GM21381 (cell line): ENCODE results near the gene POU2AF1.
"Not testable (repeated sequence)": the region's sequence is repeated elsewhere in the genome, so short reads cannot be mapped to it uniquely, and the experiment has no call there.

ENCODE experiments used
- ATAC-seq: cut with Tn5 transposase; IDR thresholded peaks from one replicate; pipeline ENCODE4 v1.9.1; 2021; ENCODE audit warnings: mild to moderate bottlenecking, moderate library complexity; ENCODE audit not compliant: unreplicated experiment

POU2AF1 gene

DNA sequence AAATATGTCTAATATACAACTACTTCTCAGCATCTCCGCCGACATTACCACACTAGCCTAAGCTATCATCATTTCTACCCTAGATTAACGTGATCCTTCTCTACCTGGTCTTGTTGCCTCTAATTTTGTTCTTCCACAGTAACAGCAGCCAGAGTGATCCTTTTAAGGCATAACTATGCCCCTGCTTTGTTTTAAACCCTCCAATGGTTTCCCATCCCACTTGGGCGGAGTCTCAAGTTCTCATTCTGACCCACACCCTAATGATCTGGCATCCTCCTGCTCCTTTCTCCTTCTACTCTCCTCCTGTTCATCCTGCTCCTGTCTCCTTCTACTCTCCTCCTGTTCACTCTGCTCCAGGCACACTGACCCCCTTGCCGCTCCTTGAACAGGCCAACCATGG is 31.9 kb upstream of the POU2AF1 start:
- no peak for ATAC-seq

DNA sequence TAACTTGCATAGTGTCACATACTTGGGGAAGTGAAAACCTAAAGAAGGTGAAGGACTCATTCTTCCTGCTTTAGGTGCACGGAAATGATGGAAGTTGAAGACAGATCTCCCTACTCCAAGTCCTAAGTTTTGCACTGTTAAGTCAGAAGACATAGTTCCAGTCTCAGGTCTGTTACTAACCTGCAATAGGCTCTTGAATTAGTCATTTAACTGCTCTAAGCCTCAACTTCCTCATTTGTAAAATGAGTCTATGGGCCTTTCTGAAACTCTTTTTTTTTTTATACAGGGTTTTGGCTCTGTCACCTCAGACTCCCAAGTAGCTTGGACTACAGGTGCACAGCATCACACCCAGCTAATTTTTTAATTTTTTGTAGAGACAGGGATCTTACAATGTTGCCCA is 30.8 kb upstream of the POU2AF1 start:
- peak; percentile 67 for ATAC-seq

DNA sequence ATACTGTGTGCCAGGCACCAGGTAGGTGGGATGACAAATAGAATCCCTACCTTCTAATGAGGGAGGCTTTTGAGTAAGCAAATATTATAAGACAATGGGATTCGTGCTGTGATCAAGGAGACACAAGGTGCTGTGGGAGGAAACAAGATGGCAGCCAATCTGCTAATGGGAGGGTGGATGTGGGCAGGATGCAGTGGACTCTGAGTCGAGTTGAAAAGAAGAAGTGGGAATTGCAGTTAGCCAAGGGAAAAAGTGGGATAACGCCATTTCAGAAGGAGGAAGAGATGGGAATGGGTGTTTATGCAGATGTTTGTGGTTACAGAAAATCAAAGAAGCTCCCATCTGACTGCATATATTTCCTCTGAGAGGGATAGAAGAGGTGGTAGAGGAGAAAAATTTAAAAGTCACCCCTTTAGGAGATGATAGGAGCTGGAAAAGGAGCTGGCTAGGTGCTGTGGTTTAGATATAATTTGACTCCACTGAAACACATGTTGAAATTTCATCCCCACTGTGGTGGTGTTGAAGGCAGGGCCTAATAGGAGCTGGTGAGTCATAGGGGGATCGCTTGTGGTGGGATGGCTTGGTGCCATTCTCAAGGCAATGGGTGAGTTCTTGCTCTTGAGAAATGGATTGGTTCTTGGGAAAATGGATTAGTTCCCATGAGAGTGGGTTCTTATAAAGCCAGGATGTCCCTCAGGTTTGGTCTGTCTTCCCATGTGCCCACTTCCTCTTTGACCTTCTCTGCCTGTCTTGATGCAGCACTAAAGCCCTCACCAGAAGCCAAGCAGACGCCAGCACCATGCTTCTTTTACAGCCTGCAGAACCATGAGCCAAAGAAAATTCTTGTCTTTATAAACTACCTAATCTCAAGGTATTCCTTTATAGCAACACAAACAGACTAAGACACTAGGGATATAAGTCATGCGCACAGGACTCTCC is 30.0 kb upstream of the POU2AF1 start:
- ATAC-seq, result peak; percentile 49

DNA sequence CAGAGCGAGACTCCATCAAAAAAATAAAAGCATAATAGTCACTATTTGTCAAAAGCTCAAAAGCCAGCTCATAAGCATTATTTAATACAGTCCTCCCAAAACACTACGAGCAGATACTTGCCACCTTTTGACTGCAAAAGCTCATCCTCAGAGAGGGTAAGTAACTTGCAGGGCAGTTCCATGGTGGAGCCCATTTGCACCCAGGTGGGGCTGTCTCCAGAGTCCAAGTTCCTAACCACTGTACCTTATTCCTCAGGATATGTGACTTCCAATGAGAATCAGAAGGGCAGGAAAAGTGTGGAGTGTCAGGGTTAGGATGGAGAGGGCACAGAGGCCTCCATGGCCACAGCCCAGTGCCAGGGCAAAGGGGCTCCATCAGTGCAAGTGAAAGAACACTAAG is 28.6 kb upstream of the POU2AF1 start:
- no peak for ATAC-seq

DNA sequence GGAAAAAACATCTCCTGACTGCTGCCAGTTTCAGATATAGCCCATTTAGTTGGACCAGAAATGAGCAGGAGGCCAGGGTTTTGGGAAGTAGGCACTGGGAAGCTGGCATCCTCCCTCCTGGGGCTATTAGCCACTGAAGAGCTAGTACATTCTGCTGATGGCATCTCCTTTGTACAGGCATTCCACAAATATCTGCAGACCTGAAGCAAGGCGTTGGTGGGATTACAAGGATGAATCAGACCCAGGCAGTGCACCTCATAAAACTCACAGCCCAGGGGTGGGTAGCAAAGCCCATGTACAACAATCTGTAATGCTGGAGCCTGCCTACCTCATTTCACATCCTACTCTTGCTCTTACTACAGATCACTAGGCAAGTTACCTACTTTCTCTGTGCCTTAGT is 27.5 kb upstream of the POU2AF1 start:
- ATAC-seq, result no peak

DNA sequence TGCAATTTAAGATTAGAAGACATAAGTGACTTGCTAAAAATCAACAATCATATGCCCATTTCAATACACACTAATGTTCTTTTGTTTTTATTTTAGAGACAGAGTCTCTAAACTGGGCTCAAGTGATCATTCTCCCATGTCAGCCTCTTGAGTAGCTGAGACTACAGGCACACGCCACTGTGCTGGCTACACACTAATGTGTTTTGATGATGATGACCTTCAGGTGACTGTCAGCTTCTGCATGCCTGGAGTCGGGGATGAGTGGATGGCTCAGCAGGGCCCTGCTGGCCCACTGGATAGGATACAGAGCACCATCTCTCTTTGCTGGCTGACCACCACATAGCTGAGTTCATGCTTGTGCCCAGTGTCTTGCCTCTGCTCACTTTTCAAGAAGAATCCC is 27.0 kb upstream of the POU2AF1 start:
- no peak for ATAC-seq

DNA sequence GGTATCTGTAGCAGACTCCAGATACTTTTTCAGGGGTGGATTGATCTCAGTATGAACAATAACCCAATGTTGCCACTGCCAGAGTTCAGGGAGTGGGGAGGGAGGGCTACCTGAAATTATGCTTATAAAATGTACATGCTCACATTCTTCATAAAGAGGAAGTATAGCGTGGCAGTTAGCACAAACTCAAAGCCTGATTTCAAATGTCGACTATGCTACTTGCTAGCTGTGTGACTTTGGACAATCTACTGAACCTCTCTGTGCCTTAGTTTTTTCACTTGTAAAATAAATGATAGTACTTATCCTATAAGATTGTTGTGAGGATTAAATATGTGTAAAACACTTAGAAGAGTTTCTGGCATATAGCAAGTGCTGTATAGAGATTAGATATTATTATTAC is 26.5 kb upstream of the POU2AF1 start:
- no peak for ATAC-seq

DNA sequence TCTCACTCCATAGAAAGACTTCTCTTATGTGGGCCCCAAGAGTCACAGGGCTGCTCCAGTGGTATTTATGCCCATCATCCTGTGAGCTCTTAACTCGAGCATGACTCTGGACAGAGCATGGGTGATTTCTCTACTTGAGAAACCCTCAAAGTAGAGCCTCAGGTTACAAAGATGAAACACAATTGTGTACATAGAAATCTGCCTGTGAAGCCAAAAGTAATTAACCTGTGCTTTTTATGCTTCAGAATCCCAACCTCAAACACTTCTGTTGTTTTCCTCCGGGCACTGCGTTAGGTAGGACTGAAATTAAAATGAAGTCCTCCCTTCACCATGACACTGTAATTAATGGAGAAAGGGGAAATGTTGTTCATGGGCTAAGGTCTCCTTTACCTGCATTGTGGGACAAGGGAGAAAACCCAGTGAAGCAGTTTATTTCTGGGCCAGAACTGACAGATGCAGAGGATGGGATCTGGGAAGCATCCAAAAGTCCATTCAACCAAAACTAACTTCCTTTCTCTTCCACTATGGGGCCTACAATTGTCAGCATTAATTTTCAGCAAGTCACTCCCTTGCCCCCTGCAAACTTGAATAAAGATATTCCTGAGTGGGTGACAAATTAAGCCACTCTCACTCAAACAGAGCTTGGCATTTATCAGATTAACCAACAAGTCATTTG is 24.1 kb upstream of the POU2AF1 start:
- no peak for ATAC-seq

DNA sequence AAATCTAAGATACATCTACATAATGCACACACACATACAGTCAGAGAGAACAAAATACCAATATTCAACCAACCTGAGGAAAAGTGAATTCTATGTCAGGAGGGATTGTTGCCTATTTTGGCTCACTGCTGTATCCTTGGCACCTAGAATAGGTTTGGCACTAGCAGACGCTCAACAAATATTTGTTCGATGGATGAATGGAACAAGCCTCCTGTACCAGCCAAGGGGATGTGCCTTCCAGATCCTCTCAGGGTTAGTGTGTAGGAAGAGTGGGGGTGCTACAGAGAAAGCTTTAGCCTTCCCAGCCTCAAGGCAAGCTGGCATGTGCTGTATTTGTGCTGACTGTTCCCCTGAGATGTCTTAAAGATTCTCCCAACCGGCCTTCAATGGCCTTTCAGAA is 23.3 kb upstream of the POU2AF1 start:
- no peak for ATAC-seq

DNA sequence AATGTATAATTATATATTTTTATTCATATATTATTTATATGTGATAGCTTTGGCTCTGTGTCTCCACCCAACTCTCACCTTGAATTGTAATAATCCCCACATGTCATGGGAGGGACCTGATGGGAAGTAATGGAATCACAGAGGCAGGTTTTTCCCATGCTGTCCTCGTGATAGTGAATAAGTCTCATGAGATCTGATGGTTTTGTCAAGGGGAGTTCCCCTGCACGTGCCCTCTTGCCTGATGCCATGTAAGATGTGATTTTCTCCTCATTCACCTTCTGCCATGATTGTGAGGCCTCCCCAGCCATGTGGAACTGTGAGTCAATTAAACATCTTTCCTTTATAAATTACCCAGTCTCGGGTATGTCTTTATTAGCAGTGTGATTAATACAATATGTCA is 22.9 kb upstream of the POU2AF1 start:
- not testable (repeated sequence) for ATAC-seq

DNA sequence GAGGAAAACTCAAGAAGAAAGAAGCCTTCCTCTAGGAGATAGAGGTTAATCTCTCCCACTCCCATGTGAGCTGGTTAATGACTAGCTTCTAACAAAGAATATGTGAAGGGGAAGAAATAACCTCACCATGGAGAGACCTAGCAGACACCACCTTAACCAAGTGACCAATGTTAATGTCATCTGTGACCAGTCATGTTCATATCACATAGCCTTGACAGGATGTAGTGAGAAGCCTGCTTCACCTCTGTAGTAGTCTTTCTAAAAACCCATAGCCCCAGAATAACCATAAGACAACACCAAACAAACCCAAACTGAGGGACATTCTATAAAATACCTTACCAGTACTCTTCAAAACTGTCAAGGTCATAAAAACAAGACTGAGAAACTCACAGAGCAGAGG is 21.5 kb upstream of the POU2AF1 start:
- no peak for ATAC-seq

DNA sequence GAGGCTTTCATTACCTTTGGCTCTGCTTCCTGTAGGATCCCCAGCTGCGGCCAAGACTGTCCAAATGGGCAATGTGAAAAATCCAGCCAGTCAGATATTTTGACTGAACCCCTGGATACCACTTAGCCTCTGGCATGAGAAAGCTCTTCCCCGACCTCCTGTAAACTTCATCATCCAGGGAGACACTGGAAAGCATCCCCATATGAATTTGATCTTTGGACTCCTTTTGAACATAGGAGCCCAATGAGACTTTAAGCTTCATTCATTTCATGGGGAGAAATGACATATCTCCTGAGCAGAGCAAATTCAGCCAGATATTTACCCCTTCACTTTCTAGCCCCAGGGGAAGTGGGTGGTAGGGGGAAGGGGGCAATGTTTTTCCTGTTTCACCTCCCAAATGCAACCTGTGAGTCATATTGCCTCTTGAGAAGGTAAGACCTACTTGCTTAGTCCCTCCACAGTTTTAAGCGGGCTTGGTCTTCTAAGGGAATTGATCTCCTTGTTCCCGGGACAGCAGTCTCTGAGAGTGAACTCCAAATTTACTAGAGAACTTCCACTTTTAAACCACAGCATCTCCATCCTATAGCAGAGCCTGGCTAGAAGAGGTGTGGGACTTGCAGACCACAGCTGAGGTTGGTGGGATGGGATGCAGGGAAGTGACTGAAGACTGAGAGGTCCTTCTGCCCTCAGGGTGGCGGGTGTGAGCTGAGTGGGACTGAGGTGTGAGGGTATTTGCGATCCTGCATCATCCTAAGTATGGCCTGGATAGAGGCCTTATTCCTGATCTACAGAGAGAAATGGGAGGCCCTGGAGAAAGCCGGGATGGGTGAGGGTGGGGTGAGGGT is 20.3 kb upstream of the POU2AF1 start:
- no peak for ATAC-seq

DNA sequence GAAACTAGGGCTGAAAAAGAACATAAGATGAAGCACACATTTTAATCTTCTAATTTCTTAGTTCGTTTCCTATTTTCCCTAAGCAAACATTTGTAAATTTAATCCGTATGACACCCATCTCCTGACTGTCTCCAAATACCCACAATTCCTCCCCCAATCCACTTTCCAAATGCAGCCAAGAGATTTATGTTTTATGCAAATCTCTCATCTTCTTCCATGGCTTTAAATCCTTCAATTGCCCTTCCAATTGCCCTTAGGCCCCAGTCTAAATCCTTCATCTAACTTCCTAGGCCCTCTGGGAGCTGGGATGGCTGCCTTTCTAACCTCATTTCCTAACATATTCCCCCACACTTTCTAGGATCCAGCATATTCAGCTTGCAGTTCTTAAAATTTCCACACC is 18.0 kb upstream of the POU2AF1 start:
- no peak for ATAC-seq

DNA sequence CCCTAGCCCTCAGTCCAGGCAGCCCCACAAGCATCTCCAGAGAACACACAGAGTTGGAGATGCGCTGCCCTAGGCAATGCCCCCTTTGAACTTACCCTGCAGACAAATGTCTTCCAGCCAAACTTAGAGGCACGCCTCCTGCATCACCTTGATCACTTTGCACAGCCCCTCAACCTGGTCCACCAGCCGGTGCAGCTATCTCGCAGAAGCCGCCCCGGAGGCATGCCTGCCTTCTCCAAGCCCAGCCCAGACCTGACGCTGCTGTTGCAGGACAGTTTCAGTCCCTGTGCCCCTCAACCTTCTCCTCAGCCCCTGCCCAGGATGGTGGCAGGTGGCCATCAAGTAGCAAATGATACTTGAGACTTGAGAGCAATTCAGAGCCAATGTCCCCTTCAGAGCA is 16.7 kb upstream of the POU2AF1 start:
- ATAC-seq, result no peak

DNA sequence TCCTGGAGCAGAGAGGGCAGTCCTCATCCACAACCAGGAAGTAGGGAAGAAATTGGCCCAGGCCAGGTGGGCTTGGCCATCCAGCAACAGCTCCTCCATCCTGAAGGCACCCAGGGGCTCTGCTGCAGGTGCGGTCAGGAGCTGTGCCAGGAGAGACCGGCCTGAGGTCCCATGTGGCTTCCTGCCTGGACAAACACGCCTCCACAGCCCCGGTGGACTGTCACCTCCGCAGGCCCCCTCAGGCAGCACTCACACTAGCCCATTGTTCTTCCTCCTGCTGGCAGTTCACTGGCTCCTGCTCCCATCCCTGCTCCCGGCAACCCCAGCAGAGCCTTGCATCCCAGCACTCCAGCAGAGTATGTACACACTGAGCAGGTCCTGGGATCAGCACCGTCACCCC is 16.0 kb upstream of the POU2AF1 start:
- no peak for ATAC-seq

DNA sequence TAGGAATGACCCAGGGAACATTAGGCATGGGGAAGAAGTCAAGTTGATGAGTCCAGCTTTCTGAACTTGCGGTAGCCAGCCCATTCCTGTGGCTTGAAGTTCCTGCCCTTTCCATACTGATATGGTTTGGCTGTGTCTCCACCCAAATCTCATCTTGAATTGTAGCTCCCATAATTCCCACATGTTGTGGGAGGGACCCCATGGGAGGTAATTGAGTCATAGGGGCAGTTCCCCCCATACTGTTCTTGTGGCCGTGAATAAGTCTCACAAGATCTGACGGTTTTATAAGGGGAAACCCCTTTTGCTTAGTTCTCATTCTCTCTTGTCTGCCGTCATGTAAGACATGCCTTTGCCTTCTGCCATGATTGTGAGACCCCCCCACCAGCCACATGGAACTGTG is 15.1 kb upstream of the POU2AF1 start:
- not testable (repeated sequence) for ATAC-seq

DNA sequence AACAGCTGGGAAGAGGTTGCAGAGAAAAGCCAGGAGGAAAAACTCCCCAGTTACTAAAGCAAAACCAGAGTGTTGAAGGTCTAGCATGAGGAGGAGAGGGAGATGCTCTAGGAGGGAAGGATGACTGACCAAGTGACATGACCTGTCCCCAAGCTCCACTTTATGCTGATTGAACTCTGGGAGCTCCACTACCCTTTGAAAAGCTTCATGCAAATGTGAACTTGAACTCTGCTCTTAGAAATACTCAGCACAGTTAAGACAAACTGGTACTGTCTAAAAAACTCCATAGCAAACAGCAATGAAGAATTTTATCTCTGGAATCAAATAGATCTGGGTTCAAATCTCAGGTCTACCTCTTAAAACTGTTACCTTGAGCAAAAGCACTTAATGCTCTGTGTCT is 14.5 kb upstream of the POU2AF1 start:
- no peak for ATAC-seq

DNA sequence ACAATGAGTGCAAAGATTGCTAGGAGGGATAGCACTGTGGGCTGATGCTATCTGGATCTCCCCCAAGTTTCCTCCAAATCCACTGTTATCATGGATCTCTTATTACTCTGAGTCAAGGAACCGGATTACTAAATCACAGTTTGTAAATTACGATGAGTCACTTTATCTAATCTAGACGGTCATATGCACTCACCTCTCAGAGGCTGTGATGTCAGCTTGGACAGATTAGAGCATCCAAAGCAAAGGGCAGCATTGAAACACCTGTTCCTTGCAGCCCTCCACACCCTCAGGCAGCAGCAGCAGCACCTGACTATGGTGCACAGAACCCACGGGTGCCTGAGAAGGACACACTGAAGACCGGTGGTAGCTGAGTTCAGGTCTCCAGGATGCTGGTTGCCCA is 14.0 kb upstream of the POU2AF1 start:
- no peak for ATAC-seq

DNA sequence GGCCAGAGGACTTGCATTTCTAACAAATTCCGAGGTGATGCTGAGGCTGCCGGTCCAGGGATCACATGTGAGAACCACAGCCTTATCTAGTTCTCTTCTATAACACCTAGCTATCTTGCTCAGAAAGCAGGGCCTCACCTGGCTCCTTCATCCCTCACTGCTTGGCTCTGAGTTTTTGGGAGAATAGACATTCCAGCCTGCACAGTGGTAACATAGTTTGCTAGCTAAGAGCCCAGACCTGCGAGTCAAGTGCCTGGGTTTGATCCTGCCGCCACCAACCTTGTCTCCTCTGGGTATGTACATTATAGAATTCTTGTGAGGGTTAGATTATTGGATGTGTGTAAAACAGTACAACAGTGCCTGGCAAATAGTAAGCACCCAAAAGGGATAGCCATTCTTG is 13.5 kb upstream of the POU2AF1 start:
- ATAC-seq, result no peak

DNA sequence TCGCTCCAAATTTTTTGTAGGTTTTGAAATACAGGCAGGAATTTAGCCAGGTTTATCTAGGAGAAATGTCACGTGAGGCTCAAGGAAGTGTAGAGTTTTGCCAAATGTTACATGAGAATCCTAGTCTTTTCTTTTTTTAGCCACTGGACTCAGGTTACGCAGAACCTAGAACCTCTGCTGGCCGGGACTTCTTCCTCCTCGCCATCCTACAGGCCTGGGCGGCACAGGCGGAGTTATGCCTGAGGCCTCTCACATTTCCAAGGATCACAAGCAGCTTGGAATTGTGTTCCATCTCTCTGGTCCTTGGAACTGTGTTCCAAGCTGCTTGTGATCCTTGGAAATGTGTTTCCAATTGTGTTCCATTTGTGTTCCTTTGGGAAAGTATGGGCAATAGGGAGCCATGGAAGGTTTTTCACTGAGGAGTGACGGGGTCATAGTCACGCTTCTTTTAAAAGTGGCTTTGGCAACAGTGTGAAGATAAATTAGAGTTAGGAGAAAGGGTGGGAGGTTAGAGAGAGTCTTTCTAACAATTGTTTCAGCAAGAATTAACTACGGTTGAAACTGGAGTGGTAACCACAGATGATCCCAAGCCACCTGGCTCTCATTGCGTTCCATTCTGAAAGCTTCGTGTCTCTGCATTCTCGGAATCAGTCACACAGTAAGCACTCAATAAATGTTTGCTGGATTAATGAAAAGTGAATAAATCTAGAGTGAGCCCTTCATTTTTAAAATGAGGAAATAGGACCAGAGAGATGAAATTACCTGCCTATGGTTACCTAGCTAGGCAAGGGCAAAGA is 12.5 kb upstream of the POU2AF1 start:
- ATAC-seq, result no peak

DNA sequence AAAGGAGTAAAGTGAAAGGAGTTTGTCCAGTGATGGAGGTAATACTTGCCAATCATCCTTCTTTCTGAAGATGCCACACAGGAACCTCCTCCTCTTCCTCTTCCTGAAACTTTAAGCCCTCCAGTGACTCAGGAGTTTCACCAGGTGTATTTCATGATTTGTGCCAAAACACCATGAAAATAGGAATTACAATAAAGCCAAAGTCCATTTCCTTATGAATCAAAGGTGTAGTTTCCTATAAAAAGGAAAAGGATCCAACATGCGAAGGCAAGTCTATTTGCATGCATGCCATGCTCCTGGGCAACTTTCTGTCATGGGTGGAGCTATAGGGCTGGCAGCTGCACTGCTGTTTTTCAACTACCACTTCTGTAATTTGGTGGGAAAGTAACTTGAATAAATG is 9.8 kb upstream of the POU2AF1 start:
- no peak for ATAC-seq
